ENCODE results near the gene LRRK1. TPM values are rescaled to one million over a fixed set of nuclear protein-coding genes. Genes with fewer than 3 reads are reported as not detected.
A peak's percentile ranks its signal among the peaks of the same experiment; 100 is the strongest.

LRRK1 gene
- 10.2 and 16.9 TPM in 2 replicates for polyA plus RNA-seq (2011; rRNA removed)
- polyA minus RNA-seq (2011; rRNA and poly(A)+ RNA removed) = 19.0 and 19.6 TPM in 2 replicates

- ChIA-PET POLR2A (no interaction called here), CTCF (interaction anchor here (0.7 to 13.7 kb wide), 28 partner anchors 10 to 348 kb away, joined by 3 to 376 read pairs (median 7); partner anchors contain the start of gene ALDH1A3)
- H3K4me3 ChIP-seq (ENCODE audit: low read depth, low read length) = peak within 1 kb of the TSS; percentile 66
- TF ChIP-seq, protein P1, sequence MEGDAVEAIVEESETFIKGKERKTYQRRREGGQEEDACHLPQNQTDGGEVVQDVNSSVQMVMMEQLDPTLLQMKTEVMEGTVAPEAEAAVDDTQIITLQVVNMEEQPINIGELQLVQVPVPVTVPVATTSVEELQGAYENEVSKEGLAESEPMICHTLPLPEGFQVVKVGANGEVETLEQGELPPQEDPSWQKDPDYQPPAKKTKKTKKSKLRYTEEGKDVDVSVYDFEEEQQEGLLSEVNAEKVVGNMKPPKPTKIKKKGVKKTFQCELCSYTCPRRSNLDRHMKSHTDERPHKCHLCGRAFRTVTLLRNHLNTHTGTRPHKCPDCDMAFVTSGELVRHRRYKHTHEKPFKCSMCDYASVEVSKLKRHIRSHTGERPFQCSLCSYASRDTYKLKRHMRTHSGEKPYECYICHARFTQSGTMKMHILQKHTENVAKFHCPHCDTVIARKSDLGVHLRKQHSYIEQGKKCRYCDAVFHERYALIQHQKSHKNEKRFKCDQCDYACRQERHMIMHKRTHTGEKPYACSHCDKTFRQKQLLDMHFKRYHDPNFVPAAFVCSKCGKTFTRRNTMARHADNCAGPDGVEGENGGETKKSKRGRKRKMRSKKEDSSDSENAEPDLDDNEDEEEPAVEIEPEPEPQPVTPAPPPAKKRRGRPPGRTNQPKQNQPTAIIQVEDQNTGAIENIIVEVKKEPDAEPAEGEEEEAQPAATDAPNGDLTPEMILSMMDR (IDR thresholded peaks at IDR 0.05; ENCODE audit: insufficient read depth, low read depth, low read length) = no peak
- 0 out of 2 replicates have a peak, but pooled peaks cover 1% of the 10 kb centered on the region for H3K36me3 ChIP-seq (ENCODE audit: control insufficient read depth, insufficient read depth, low read length)
- DNase-seq (ENCODE audit: low read depth) = no peak
- no peaks in the 10 kb centered on the region for H3K27me3 ChIP-seq (ENCODE audit: control insufficient read depth, insufficient read depth, low read length)
Measured at GRCh38 chr15:100918690-100919480, at the start of gene LRRK1. Gene LRRK1 (plus strand): TSS chr15:100919357. CDS start chr15:100924633, 5,276 bp downstream.

- ChIA-PET POLR2A (interaction anchor here (0.6 kb wide), 1 partner anchor 26 kb away, joined by 3 read pairs; no protein-coding TSS in a partner anchor), CTCF (interaction anchor here (0.6 to 5.2 kb wide), 42 partner anchors 9 to 249 kb away, joined by 3 to 69 read pairs (median 4); no protein-coding TSS in a partner anchor)
- Histone ChIP-seq H3K36me3 (ENCODE audit: control insufficient read depth, insufficient read depth, low read length) (no peaks in the 10 kb centered on the region), H3K27me3 (ENCODE audit: control insufficient read depth, insufficient read depth, low read length) (peaks cover 14% of the 10 kb centered on the region), H3K4me3 (ENCODE audit: low read depth, low read length) (no peak overlapping the region)
- TF ChIP-seq, protein P1 (IDR thresholded peaks at IDR 0.05; ENCODE audit: insufficient read depth, low read depth, low read length) = peak; percentile 91
- DNase-seq (ENCODE audit: low read depth) = peak; percentile 47
Measured at GRCh38 chr15:100873029-100873677, 46.0 kb upstream of the LRRK1 start.

GRCh38 chr15:100875495-100875894, 43.7 kb upstream of the LRRK1 start:
- CTCF ChIA-PET = interaction anchor here (0.7 to 5.1 kb wide), 8 partner anchors 10 to 250 kb away, joined by 3 to 30 read pairs (median 4); no protein-coding TSS in a partner anchor
- POLR2A ChIA-PET = no interaction called here
- TF ChIP-seq, protein P1 (IDR thresholded peaks at IDR 0.05; ENCODE audit: insufficient read depth, low read depth, low read length) = no peak
- no peaks in the 10 kb centered on the region for H3K36me3 ChIP-seq (ENCODE audit: control insufficient read depth, insufficient read depth, low read length)
- peaks cover 19% of the 10 kb centered on the region for H3K27me3 ChIP-seq (ENCODE audit: control insufficient read depth, insufficient read depth, low read length)
- no peak overlapping the region for H3K4me3 ChIP-seq (ENCODE audit: low read depth, low read length)
- no peak for DNase-seq (ENCODE audit: low read depth)

GRCh38 chr15:100875976-100876375, 43.2 kb upstream of the LRRK1 start:
- ChIA-PET POLR2A (no interaction called here), CTCF (interaction anchor here (0.7 to 5.1 kb wide), 5 partner anchors 11 to 250 kb away, joined by 3 to 30 read pairs (median 3); no protein-coding TSS in a partner anchor)
- TF ChIP-seq, protein P1 (IDR thresholded peaks at IDR 0.05; ENCODE audit: insufficient read depth, low read depth, low read length) = no peak
- H3K27me3 ChIP-seq (ENCODE audit: control insufficient read depth, insufficient read depth, low read length) = peaks cover 22% of the 10 kb centered on the region
- DNase-seq (ENCODE audit: low read depth) = no peak
- H3K36me3 ChIP-seq (ENCODE audit: control insufficient read depth, insufficient read depth, low read length) = no peaks in the 10 kb centered on the region
- H3K4me3 ChIP-seq (ENCODE audit: low read depth, low read length) = no peak overlapping the region

DNA sequence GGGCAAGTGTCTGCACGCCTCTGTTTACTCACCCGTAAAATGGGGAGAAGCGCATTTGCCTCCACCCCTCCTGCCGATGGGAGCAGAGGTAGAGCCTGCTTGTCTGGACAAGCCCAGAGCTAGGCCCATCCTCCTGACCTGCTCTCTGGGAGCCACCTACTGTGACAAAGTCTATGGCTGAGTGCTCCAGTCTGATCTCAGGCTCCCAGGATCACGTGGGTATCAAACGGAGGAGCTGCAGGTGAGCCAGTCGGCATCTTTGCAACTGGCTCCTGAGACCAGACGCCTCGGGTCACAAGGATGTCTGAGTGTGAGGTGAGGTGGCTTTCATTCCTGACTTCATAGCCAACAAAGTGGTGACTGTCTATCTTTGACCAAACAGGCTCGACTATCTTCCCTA, 41.6 kb upstream of the LRRK1 start:
- no peak for DNase-seq (ENCODE audit: low read depth)
- Histone ChIP-seq H3K4me3 (ENCODE audit: low read depth, low read length) (no peak overlapping the region), H3K27me3 (ENCODE audit: control insufficient read depth, insufficient read depth, low read length) (peaks cover 28% of the 10 kb centered on the region), H3K36me3 (ENCODE audit: control insufficient read depth, insufficient read depth, low read length) (no peaks in the 10 kb centered on the region)
- CTCF ChIA-PET = interaction anchor here (0.7 to 5.1 kb wide), 8 partner anchors 9 to 253 kb away, joined by 3 to 30 read pairs (median 4); no protein-coding TSS in a partner anchor
- POLR2A ChIA-PET = no interaction called here
- TF ChIP-seq, protein P1 (IDR thresholded peaks at IDR 0.05; ENCODE audit: insufficient read depth, low read depth, low read length) = no peak

All from BJ (cell line).